AG20443 (cell line): ENCODE measurements around the gene AKR1E2.
A peak's percentile ranks its signal among the peaks of the same experiment; 100 is the strongest.

Experiments used
- DNase-seq: peaks from one replicate; pipeline ENCODE4 v3.0.0; 2012; ENCODE audit warnings: low spot score, mixed read lengths

AKR1E2 gene

DNA sequence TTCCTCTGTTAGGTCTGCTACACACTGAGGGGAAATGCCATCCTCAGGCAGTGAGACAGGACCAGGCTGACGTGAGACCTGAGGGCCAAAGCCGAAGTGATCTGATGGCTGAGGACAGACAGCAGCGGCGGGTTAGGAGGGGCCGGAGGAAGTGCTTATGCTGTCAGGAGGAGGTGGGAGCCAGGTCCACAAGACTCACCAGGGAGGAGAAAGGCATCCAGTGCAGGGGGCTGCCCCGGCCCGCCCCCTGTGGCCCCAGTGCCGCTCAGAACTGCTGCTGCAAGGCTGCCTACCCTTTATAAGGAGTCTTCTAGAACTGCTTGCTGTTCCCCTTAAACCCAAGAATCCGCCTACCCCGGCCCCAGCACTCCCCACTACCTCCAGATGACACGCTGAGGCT lies 19.8 kb downstream of the AKR1E2 start:
- DNase-seq: no peak

DNA sequence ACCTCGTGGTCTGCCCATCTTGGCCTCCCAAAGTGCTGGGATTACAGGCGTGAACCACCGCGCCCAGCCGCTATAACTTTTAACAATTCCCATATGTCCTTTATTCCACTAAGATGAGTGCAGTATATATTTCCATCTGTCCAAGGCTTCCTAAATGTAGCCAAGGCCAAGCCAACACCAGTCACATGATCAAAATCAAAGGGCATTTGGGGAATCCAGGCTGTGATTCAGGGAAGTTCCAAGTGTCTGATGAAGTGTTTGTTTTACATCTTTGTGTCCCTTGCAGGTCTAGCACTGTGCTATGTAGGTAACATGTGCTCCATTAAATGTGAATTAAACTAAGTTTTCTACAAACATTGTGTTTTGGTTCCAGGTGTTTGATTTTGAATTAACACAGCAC lies 20.8 kb downstream of the AKR1E2 start:
- no peak for DNase-seq

DNA sequence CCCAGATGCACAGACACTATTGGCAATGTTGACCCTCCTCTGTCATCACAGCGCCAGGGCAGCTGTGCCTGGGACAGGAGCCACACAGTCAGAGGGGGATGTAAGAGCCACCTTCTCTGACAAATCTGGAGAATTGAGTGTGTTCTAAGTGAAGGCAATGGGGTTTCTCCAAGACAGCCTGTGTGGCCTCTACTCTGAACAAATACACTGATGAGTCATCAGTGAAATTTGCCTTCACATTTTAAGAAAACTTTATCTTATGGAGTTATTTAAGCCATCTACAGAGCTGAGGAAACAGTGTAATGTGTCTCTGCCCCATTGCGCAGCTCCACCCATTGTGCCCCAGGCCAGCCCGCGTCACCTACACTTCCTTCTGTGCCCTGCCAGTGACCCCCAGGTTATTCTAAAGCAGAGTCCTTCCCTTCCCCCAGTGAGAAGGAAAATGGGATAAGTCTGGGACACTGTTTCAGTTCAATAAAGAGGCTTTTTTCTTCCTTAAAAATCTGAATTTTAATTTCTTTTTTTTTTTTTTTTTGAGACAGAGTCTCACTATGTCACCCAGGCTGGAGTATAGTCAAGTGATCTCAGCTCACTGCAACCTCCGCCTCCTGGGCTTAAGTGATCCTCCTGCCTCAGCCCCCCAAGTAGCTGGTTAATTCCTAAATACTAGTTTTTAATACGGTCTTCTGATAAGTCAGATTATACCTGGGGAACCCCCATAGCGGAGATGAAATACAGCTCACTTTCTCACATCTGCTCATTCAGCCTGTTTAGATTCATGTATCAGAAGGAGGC lies 21.8 kb downstream of the AKR1E2 start:
- peak; percentile 77 for DNase-seq

DNA sequence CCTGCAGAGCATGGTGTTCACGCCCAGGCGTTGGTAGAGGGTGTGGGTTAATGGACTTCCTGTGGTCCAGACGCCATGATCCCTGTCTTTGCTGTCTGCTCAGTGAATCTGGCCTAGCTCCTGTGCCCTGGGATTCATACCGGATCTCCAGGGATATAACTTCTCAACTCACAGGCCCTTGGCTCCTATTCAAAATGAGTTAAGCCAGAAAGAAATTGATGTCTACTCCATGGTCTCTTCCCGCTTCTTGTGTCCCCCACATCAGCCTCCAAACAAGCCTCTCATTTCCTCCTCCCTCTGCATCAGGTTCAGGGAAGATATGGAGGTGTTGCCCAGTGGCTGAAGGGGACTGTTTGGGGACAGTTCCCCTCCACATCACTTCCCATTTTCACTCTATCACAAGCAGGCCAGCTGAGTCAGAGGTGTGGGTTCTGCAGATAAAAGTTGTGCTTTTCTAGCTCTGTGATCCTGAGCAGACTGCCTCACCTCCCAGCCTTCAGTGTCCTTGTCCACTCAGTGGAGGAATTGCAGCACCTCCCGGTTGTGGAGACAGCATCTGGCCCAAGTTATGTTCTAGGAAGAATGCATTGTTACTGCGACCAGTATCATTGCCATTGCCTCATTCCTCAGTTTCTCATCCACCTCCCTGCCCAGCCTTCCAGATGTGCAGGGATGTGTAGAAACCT lies 22.5 kb downstream of the AKR1E2 start:
- DNase-seq: no peak

DNA sequence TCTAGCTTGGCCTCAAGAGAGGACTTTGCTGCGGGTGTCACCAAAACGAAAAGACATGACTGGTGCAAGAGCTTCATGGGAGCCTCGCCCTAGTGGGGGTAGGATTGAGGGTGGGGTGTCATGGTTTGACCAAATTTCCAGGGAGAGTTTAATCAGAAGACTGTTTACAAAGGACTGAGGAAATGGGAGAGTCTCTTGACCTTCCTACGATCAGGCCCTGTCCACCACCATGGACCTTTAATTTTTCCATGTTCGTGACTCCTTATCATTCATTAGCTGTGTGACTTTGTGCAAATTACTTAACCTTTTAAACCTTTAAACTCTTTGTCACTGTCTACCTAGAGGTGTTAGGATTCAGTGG lies 23.0 kb downstream of the AKR1E2 start:
- no peak for DNase-seq

DNA sequence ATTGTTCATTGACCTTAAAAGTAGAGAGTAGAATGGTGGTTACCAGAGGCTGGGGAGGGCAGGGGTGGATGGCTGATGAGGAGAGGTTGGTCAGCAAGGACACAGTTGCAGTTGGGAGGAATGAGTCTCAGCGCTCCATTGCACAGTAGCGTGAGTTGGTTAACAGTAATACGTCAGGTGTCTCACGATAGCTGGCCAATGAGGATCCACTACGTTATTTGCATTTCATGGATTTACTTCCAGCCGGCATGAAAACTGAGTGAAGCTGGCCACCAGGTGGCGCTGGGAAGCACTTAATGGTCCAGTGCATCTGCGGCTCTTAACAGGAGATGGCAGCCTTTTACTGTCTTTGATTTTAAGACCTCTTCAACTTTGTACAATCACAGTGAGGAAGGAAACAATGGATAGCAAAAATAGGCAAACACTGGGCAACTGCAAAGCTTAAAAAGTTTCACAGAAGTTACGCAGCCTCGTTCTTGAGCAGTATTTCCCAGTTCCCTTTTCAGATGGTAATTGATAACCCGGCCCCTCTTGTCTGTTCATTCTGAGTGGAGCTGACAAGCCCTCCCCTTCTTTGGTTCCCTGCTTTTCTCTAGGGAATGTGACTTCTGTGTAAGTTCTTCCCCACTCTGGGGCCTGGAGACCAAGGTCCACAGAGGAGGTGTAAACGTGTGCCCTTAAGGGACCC lies 23.7 kb downstream of the AKR1E2 start:
- peak; percentile 86 for DNase-seq

DNA sequence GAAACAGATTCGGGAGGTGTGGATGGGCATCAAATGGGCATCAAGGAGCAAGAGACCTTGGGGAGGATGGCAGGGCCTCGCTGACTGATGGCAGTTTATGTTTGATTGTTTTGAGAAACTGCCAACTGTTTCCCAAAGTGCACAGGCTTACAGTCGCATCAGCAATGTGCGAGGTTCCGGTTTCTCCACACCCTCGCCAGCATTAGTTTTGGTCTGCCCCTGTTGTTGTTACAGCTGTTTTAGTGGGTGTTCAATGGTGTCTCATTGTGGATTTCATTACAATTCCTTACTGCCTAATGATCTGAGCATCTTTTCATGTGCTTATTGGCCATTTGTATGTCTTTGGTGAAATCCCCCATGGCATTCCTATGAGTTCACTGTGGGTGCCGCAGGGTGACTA lies 24.4 kb downstream of the AKR1E2 start:
- no peak for DNase-seq

DNA sequence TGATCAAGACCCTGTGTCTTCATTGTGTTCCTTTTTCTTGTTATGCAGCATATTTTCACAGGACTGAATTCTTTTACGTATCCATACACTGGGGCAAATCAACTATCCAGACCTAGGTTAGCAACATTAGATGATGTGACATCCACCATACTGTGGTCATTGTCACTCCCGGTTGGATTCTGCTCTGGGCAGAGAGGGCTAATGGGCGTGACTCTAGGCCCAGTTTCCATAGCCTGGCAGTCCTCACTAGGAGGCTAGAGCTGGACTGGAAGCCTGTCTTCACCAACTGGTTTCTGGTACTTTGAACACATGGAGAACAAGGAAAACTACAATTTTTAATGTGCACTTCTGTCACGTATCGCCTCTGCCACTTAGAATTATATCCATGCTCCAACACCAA lies 25.2 kb downstream of the AKR1E2 start:
- no peak for DNase-seq

DNA sequence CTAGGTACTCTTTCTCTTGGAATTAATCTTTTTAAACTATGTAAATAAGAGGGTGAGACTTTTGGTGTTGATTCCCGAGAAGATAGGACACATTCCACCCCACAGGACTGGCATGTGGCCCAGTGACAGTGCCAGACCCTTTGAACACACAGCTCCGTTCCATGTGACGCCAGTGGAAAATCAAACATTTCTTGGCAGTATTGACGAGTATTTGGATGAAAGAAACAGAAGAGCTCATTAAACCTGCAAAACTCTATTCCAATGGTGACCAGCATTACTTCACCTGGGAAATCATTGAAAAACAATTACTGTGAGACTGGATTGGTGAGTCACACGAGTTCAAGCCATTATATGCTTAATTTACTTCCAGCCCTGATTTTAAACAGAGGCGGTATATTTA lies 25.8 kb downstream of the AKR1E2 start:
- DNase-seq: no peak

DNA sequence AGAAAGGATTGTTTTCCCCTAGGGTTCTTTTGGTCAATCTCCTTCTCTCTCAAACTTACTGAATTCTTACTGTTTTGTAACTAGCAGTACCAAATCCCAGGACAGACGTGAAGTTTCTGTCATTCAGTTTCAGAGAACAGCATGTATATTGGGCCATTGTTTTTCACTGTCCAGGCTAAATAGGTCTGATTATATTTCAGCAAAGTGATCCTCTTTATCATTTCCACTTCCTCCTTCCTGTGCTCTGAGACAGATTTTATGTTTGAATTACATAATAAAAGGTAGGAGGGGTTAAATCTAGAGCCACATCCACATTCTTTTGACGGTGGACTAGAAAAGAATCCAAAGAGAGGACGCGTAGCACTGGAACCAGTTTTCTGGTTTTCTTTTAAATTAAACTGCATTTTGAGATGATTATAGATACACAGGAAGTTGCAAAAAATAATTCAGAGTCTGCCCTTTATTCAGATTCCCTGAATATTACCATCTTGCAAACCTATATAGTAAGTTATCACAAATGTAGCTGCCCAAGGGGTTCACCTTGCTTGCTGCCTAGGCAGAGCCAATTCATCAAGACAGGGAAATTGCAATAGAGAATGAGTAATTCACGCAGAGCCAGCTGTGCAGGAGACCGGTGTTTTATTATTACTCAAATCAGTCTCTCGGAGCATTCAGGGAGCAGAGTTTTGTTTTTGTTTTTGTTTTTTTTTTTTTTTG lies 40.1 kb downstream of the AKR1E2 start:
- no peak for DNase-seq

DNA sequence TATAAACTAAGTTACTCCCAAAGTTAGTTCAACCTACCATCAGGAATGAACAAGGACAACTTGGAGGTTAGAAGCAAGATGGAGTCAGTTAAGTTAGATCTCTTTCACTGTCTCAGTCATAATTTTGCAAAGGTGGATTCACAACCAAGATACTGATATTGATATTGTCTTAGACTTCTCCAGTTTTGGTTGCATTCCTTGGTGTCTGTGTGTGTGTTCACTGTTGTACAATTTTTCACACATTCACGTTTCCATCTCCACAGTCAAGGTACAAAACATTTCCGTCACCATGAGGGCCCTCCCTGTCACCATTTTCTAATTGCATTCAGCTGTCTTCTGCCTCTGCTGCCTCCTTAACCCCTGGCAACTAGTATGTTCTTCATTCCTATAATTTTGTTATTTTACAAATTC lies 41.1 kb downstream of the AKR1E2 start:
- DNase-seq: no peak

DNA sequence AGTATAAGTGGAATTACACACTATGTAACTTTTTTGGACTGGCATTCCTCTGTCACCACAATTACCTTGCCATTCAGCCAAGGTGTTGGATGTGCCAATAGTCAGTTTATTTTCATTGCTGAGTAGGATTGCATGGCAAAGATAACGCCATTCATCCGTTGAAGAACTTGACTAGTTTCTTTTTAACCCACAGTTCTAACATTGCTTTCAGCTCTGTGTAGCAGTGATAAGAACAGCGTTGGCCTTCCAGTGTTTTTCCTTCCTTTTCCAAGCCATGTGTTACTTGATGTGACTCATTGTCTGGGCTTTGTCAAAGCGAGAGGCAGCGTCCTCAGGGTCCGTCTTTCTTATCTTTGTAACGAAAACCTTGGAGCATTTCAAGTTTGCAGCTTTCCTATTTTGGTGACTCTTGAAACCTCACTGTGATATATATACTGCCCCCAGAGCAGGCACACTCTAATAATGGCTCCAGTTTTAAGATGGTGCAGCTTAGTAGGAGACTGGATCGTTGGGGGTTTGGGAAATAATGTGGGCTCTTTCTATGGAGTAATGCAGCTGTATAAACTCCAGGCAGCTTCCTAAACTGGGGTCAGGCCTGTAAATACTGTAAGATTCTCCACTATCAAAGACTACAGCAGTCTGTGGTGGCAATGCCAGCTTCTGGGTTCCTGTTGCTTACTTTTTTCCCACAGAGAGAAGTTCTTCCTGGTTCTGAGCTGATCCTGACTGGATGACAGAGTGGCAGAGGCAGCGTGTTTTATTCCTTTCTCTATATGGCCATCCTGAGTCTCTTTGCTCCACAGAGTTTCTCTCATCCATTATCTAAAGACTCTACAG lies 41.7 kb downstream of the AKR1E2 start:
- peak; percentile 19 for DNase-seq

DNA sequence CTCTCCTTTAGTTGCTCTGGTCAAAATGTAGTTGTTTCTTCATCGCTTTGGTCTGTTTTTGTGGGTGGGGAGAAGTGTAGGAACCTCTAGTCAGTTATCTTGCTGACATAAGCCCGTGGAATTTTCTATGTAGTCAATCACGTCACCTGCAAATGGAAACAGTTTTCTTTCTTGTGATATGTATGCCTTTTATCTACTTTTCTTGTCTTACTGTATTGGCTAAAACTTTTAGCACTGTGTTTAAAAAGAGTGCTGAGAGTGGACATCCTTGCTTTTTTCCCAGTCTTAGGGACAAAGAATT lies 42.3 kb downstream of the AKR1E2 start:
- no peak for DNase-seq

DNA sequence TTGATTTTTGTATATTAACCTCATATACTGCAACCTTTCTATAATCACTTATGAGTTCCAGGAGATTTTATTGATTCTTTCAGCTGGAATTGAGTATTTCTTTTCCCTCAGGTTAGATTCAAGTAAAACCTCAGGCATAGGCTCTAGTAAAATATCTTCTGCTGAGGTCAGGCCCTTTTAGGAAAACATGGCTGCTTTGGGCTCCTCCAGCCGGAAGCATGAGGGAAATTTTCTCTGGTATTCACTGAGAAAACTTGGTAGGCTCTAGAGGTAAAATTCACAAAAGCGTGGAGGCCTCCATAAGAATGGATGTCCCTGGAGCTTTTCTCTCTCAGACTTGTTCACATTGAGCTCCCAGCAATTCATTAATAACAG lies 56.7 kb downstream of the AKR1E2 start:
- DNase-seq: no peak

DNA sequence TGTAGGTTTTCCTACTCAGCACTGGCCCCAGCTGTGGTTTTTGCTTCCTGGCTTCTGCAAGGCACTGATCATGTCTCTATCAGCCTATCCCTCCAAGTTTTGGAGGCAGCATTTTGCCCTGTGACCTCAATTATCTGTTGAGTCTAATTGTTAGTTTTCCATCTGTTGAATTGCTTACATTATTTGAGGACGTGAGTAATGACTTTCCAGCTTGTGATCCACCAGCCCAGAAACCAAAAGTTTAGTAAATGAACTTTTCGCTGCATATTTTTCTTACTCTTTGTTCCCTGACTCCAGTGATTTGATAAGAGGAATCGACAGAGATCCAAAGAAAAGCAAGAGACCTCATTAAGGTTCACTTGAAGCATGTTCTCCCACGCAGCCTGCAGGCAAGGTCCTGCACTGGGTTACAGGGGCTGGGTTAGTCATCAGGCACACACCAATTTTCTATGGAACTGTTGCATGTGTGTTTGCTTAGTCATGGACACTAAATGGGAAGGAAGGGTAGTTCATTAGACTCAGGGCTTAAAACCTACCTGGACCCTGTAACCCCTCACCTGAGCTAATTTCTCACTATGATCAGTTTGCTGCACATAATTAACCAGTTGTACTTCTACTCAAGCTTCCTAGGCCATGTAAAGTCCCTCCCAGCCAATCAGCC lies 57.2 kb downstream of the AKR1E2 start:
- peak; percentile 22 for DNase-seq

DNA sequence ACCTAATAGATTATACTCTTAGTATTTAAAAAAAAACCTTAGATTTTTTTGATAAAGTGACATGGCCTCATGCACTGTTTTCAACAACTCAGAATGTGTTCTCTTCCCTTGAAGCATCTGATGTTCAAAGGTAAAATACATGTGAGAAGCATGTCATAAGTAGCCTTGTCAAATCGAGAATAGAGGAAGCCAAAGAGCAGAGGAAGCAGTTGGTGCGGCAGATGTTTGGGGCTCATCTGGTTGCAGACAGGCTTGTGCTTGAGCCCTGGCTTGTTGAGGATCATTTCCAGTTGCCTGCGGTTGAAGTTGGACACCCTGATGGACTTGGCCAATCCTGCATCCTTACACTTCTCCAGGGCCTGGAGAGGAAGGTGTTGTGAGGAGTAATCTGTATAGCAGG lies 59.2 kb downstream of the AKR1E2 start:
- DNase-seq: no peak

DNA sequence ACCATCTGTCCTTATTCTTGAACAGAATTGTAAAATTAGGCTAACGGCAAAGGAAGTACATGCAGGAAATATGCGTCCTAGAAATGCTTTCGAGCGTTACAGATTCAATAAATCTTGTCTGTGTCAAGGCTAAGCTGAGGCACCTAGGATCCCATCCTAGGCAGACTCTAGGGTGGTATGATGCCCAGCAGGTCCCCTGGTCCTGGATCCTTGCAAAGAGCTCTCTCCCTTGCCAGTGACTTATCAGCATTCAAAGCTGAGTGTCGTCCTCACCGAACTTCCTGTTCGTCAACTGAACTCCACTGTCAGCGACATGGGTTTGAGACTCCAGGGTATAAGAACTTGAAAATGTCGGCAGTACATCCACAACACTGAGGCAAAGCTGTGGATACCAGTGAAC lies 61.5 kb downstream of the AKR1E2 start:
- no peak for DNase-seq

DNA sequence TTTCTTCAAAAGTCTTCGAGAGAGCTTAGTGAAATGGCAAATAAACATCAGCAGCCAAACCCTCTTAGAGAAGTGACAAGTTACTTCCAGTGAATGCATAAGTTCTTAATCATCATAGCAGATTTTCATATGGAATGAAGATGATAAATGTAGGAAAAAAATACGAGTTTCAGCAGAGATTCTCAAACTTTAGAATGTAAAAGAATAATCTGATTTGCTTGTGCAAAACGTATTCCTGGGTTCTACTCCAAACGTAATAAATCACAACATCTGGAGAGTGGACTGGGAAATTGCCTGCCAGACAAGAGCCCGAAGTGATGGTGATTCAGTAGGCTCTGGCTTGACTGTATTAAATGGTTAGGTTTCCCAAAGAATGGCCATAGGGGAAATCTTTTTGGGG lies 62.2 kb downstream of the AKR1E2 start:
- DNase-seq: no peak

DNA sequence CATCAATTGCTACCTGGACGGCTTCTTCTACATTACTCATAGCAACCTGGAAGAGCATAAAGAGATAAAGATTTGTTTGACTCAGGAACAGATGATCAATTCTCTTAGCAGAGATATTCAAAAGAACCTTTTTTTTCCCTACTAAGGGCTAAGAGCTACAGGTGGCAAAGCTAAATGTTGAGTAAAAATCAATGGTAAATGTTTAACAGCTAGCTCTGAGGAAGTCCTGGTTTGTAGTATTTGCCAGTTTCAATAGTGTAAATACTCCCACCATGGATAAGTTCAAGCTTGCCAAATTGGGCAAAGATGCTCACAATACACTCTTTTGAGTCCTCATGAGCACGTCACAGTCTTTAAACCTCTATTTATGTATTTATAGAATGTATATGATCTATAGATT lies 64.0 kb downstream of the AKR1E2 start:
- no peak for DNase-seq

DNA sequence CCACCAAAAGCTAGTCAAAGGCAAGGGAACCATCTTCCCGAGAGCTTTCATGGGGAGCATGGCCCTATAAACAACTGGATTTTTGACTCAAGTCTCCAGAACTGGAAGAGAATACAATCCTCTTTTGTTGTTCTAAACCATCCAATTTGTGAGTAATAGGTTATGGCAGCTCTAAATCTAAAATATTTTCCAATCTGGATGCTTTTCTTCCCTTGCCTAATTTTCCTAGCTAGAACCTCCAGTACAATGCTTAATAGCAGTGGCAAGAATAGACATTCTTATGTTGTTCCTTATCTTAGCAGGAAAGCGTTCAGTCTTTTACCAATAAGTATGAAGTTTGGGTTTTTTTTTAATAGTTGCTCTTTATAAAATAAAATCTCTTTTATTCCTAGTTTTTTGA lies 66.7 kb downstream of the AKR1E2 start:
- no peak for DNase-seq

DNA sequence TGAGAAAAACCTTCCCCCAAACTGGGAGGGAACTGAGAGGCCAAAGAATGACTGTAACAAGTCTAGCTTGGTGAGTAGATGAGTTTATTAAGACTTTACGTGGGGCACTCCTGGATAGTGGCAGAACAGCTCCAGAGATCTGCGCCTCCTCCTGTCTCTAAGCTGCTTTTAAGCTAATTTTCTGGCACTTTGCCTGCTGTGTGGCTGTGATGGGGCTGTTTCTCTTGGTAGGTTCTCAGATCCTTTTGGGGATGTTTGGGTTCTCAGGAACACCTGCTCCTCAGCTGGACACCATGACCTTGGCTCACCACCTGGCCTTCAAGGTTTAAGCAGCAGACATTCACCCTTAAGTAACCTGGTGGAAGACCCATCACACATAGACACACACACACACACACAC lies 68.3 kb downstream of the AKR1E2 start:
- no peak for DNase-seq
